Esophagus squamous epithelium (tissue), 5 donors: ENCODE results near the gene NDEL1. TPM values are rescaled to one million over a fixed set of nuclear protein-coding genes. Genes with fewer than 3 reads are reported as not detected.

ENCODE experiments used
- DNase-seq: peaks from one replicate; lab custom pipeline; 2025; lab: John Stamatoyannopoulos, UW
- H3K27ac ChIP-seq, 4 donors: fragments of 200-600 bp; sonication (generic); one replicate each; pipeline ENCODE4 v1.5.1; 2016 to 2019; ENCODE audit warnings: mild to moderate bottlenecking in 1 of 4
- H3K27me3 ChIP-seq, 4 donors: fragments of 200-600 bp; sonication (generic); 1 replicate in 3 of 4; 2 replicates in 1 of 4; pipeline versions ENCODE4 v1.5.1 to v1.6.0; 2017 to 2021; ENCODE audit warnings: antibody characterized with exemption in 1 of 4
- H3K36me3 ChIP-seq, 3 donors: fragments of 200-600 bp; sonication (generic); one replicate each; pipeline ENCODE4 v1.5.1; 2016 to 2019
- H3K4me1 ChIP-seq, 3 donors: fragments of 200-600 bp; sonication (generic); one replicate each; pipeline ENCODE4 v1.5.1; 2017 to 2019
- H3K4me3 ChIP-seq, 4 donors: fragments of 200-600 bp; sonication (generic); 1 replicate in 3 of 4; 2 replicates in 1 of 4; pipeline ENCODE4 v1.5.1; 2016 to 2019; ENCODE audit warnings: mild to moderate bottlenecking in 2 of 4, moderate library complexity in 1 of 4
- H3K9me3 ChIP-seq, 3 donors: fragments of 200-600 bp; sonication (generic); one replicate each; pipeline ENCODE4 v1.5.1; 2016 to 2019
- CTCF ChIP-seq, 6 experiments: fragments of 450-650 bp in 4 of 6; fragments of 200-600 bp in 2 of 6; sonication (generic) in 2 of 6; IDR thresholded peaks; one replicate each; pipeline ENCODE4 v1.5.1; 2016 to 2019; ENCODE audit warnings: antibody characterized with exemption in 6 of 6, mild to moderate bottlenecking in 4 of 6, moderate library complexity in 4 of 6
- POLR2A ChIP-seq, 4 donors: fragments of 450-650 bp; IDR thresholded peaks; one replicate each; pipeline ENCODE4 v1.6.1; 2017; ENCODE audit warnings: antibody characterized with exemption in 4 of 4, mild to moderate bottlenecking in 4 of 4, moderate library complexity in 3 of 4
- WGBS, 2 donors: methylation state at CpG; one replicate each; pipeline ENCODE4 v1.1.5; 2018; 5-methylcytosine and 5-hydroxymethylcytosine counted together
- intact Hi-C: fragments of 100-400 bp; cut with DNase I; formaldehyde crosslinking; loops from one replicate; pipeline ENCODE4 v1.15.0; 2022
- small RNA-seq, 4 donors: library from RNA; depleted of rRNA; stranded (forward); fragments of <200 nt; gene quantifications; one replicate each; pipeline ENCODE3, GENCODE V24; 2016
- total RNA-seq, 4 donors: library from RNA; depleted of rRNA; stranded (reverse); fragments of >200 nt; gene quantifications; one replicate each; pipeline ENCODE4 v1.1.0, GENCODE V29; 2016
- donor health status: DM: yes; HTN: yes; CAD: no.

Gene NDEL1
- total RNA-seq, 4 donors from 2014 or later = 67.5 to 107 (median 73.1) TPM

GRCh38 chr17:8504460-8505207 lies 69.0 kb downstream of the NDEL1 start:
- H3K36me3 ChIP-seq = peaks cover 0 to 49% (median 8%) of the 10 kb centered on the region in 3 donors
- H3K27ac ChIP-seq = no peak overlapping the region
- H3K4me1 ChIP-seq = no peaks in the 10 kb centered on the region
- TF ChIP-seq CTCF (IDR thresholded peaks at IDR 0.05) (no peak), POLR2A (IDR thresholded peaks at IDR 0.05) (no peak)
- H3K9me3 ChIP-seq = no peaks in the 10 kb centered on the region
- intact Hi-C loops = no loop called here
- no peak overlapping the region for H3K4me3 ChIP-seq
- DNase-seq = no peak
- no peaks in the 10 kb centered on the region for H3K27me3 ChIP-seq
- 93 to 94% methylated on average over 11 to 14 of the region's 18 CpGs for WGBS, 2 donors

GRCh38 chr17:8506145-8506544 lies 70.5 kb downstream of the NDEL1 start:
- H3K9me3 ChIP-seq = no peaks in the 10 kb centered on the region
- TF ChIP-seq CTCF (IDR thresholded peaks at IDR 0.05) (no peak), POLR2A (IDR thresholded peaks at IDR 0.05) (no peak)
- no peak for DNase-seq
- peak overlapping the region in 1 of 4 donors; percentile 16 for H3K4me3 ChIP-seq
- peaks cover 0 to 43% (median 4%) of the 10 kb centered on the region in 3 donors for H3K36me3 ChIP-seq
- WGBS, 2 donors = 69 to 73% methylated on average over 13 to 14 of the region's 14 CpGs
- no peaks in the 10 kb centered on the region for H3K27me3 ChIP-seq
- no peaks in the 10 kb centered on the region for H3K4me1 ChIP-seq
- H3K27ac ChIP-seq = no peak overlapping the region
- intact Hi-C loops = no loop called here

GRCh38 chr17:8514801-8515200 lies 79.1 kb downstream of the NDEL1 start:
- H3K36me3 ChIP-seq = peaks cover 0 to 78% (median 0%) of the 10 kb centered on the region in 3 donors
- 92 to 95% methylated on average over 10 to 11 of the region's 11 CpGs for whole genome bisulfite sequencing, 2 donors
- no peak for DNase-seq
- no peaks in the 10 kb centered on the region for H3K4me1 ChIP-seq
- TF ChIP-seq POLR2A (IDR thresholded peaks at IDR 0.05) (no peak), CTCF (IDR thresholded peaks at IDR 0.05) (no peak)
- intact Hi-C loops = no loop called here
- H3K4me3 ChIP-seq = no peak overlapping the region
- no peak overlapping the region for H3K27ac ChIP-seq
- H3K9me3 ChIP-seq = no peaks in the 10 kb centered on the region
- H3K27me3 ChIP-seq = no peaks in the 10 kb centered on the region

Small RNA genes within 50 kb of the gene (small RNA-seq; reads per million reads assigned to genes)
- gene RNU7-43P = 0 reads per million in 4 donors

Other genes starting within 250 kb of the NDEL1 start
- gene BORCS6, start 245.7 kb upstream of the NDEL1 start, total RNA-seq = 10 to 100 TPM in 3 of 4 donors, 1 to 10 TPM in 1; 8.8 to 16.5 (median 13.4) TPM
- gene AURKB, start 225.3 kb upstream of the NDEL1 start, total RNA-seq = 10 to 100 TPM; 11.2 to 43.7 (median 20.3) TPM
- gene CTC1, start 187.8 kb upstream of the NDEL1 start, total RNA-seq = 10 to 100 TPM in 2 of 4 donors, 1 to 10 TPM in 2; 3.2 to 16.4 (median 11.0) TPM
- gene PFAS, start 186.6 kb upstream of the NDEL1 start, total RNA-seq = 10 to 100 TPM in 3 of 4 donors, 1 to 10 TPM in 1; 8.7 to 23.0 (median 17.9) TPM
- 10 to 100 TPM in 3 of 4 donors, 1 to 10 TPM in 1; 7.8 to 15.4 (median 12.6) TPM for gene RANGRF, start 147.2 kb upstream of the NDEL1 start, total RNA-seq
- gene SLC25A35, start 140.5 kb upstream of the NDEL1 start, total RNA-seq = 1 to 10 TPM in 2 of 4 donors, under 1 TPM in 2; 0.29 to 1.3 (median 1.1) TPM
- 1 to 10 TPM in 3 of 4 donors, under 1 TPM in 1; 0.27 to 7.6 (median 2.9) TPM for gene ARHGEF15, start 125.6 kb upstream of the NDEL1 start, total RNA-seq
- gene ODF4, start 96.0 kb upstream of the NDEL1 start, total RNA-seq = not detected
- 1,000 to 10,000 TPM; 3,032 to 5,420 (median 3,306) TPM for gene RPL26, start 52.7 kb upstream of the NDEL1 start, total RNA-seq
- gene RNF222, start 38.1 kb upstream of the NDEL1 start, total RNA-seq = 10 to 100 TPM in 3 of 4 donors, 1 to 10 TPM in 1; 8.1 to 21.8 (median 14.9) TPM
- gene MYH10, start 194.8 kb downstream of the NDEL1 start, total RNA-seq = 10 to 100 TPM in 3 of 4 donors, 1 to 10 TPM in 1; 5.8 to 25.6 (median 14.7) TPM